Activated CD8-positive, alpha-beta memory T cell treated with anti-CD3 and anti-CD28 coated beads, Interleukin-2, amount 10 ng/mL, durations not matched to agents 7 days and 5 days (primary cell): ENCODE results near the gene CERS6. TPM values are rescaled to one million over a fixed set of nuclear protein-coding genes. Genes with fewer than 3 reads are reported as not detected.

Experiments used
- ATAC-seq: fragments of 150-1000 bp; cut with Tn5 transposase; one replicate; pipeline ENCODE4 v1.10.0; 2021; ENCODE audit warnings: moderate library complexity
- CTCF ChIA-PET: fragments of 350-600 bp; sonication (Branson Sonifier 250); formaldehyde crosslinking; loops from one replicate; lab custom pipeline; 2021; ENCODE audit warnings: antibody characterized with exemption; lab: Charles Lee
- DNase-seq: peaks from one replicate; pipeline ENCODE4 v3.0.0-alpha.2; 2020
- H3K27ac Mint-ChIP-seq: one replicate; pipeline ENCODE4 v1.8.0; 2021; ENCODE audit warnings: mild to moderate bottlenecking, mixed read lengths
- H3K27me3 Mint-ChIP-seq: one replicate; pipeline ENCODE4 v1.8.0; 2021; ENCODE audit warnings: mixed read lengths
- H3K36me3 Mint-ChIP-seq: one replicate; pipeline ENCODE4 v1.8.0; 2021; ENCODE audit warnings: mild to moderate bottlenecking, mixed read lengths
- H3K4me1 Mint-ChIP-seq: one replicate; pipeline ENCODE4 v1.8.0; 2021; ENCODE audit warnings: mixed read lengths
- H3K4me3 Mint-ChIP-seq: one replicate; pipeline ENCODE4 v1.8.0; 2021; ENCODE audit warnings: mild to moderate bottlenecking, moderate library complexity, mixed read lengths
- H3K9me3 Mint-ChIP-seq: one replicate; pipeline ENCODE4 v1.8.0; 2022; ENCODE audit warnings: low read depth, mixed read lengths
- total RNA-seq, 2 experiments: library from RNA; stranded (reverse); gene quantifications; one replicate each; pipeline ENCODE4 v1.2.3, GENCODE V29; 2021

Gene CERS6
- total RNA-seq, 2 experiments from 2014 or later, result 5.0 to 12.7 TPM

DNA sequence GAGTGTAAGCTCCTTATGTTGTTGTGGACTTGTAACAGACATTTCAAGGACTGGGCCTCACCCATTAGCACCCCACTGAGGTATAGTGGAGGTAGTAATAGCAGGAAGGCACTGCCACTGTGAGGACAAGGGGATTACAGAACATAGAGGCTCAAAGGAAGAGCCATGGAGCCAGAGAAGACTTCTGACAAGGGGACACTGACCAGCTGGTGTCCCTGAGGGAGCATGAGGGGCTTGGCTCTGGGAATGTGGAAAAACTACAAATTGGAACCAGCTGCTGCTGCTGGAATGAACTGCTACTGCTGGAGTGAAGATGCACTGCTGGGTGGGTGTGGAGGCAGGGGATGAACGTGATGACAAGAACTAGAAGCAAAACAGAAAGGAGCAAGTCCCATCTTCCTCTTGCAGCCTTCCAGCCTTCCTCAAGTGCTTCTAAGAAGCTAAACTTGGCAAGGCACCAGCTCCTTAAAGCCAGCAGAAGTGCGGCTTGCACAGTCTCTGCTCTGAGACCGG lies 179.0 kb downstream of the CERS6 start:
- Mint-ChIP-seq H3K4me3 (no peak overlapping the region), H3K36me3 (no peaks in the 10 kb centered on the region), H3K4me1 (no peaks in the 10 kb centered on the region), H3K27me3 (no peaks in the 10 kb centered on the region), H3K9me3 (no peaks in the 10 kb centered on the region), H3K27ac (no peak overlapping the region)
- CTCF ChIA-PET, result no interaction called here
- DNase-seq (no peak), ATAC-seq (no peak)

GRCh38 chr2:168639018-168639417 lies 182.9 kb downstream of the CERS6 start:
- H3K27ac Mint-ChIP-seq, result no peak overlapping the region
- ATAC-seq, result no peak
- CTCF ChIA-PET, result no interaction called here
- DNase-seq, result no peak
- H3K27me3 Mint-ChIP-seq, result no peaks in the 10 kb centered on the region
- H3K4me1 Mint-ChIP-seq, result no peaks in the 10 kb centered on the region
- no peak overlapping the region for H3K4me3 Mint-ChIP-seq
- H3K36me3 Mint-ChIP-seq, result no peaks in the 10 kb centered on the region
- H3K9me3 Mint-ChIP-seq, result no peaks in the 10 kb centered on the region

DNA sequence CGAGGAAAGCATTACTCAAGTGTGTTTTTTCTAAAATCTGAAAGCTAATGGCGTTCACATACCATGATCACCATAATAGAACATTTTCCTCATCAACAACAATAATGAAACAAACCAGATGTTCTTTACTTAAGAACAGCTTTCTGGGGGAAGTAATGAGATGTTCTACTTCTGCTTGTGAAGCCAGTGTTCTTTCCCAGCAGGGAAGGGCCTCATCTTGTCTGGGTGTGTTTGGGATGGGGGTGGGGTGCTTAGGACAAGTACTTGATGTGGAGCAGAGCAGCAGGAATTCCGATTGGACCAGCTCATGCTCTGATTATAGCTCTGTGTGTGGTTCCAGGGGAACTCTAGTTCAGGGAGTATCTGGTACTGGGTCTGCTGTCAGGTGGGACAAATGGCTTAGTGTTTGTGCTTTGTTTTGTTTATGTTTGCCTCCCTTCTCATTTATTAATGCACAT lies 183.4 kb downstream of the CERS6 start:
- Mint-ChIP-seq H3K27ac (no peak overlapping the region), H3K4me3 (no peak overlapping the region), H3K9me3 (no peaks in the 10 kb centered on the region), H3K27me3 (no peaks in the 10 kb centered on the region), H3K36me3 (no peaks in the 10 kb centered on the region), H3K4me1 (no peaks in the 10 kb centered on the region)
- ATAC-seq, result no peak
- no peak for DNase-seq
- CTCF ChIA-PET, result no interaction called here

- no peaks in the 10 kb centered on the region for H3K9me3 Mint-ChIP-seq
- CTCF ChIA-PET, result no interaction called here
- no peaks in the 10 kb centered on the region for H3K27me3 Mint-ChIP-seq
- ATAC-seq (no peak), DNase-seq (no peak)
- H3K4me3 Mint-ChIP-seq, result no peak overlapping the region
- H3K36me3 Mint-ChIP-seq, result no peaks in the 10 kb centered on the region
- no peaks in the 10 kb centered on the region for H3K4me1 Mint-ChIP-seq
- no peak overlapping the region for H3K27ac Mint-ChIP-seq
Measured at GRCh38 chr2:168640039-168640438, 184.0 kb downstream of the CERS6 start.

DNA sequence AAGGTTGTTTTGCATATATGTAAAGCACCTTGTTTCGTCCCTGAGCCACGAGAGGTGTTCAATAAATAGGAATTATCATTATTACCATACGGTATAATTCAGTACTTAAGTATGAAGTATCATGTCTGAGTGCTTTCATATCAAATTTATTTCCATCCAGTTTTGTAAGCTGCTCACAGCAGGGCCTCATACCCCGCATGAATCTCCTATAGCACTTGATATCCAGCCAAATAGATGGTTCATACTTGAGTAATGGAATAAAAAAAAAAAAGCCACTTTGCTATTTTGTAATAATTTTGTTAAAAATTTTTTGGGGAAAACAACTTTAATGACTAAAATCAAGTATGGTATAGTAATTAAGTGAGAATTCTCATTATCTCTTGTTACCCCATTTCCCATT lies 185.6 kb downstream of the CERS6 start:
- ATAC-seq (no peak), DNase-seq (no peak)
- CTCF ChIA-PET, result no interaction called here
- no peak overlapping the region for H3K4me3 Mint-ChIP-seq
- H3K4me1 Mint-ChIP-seq, result peaks cover 3% of the 10 kb centered on the region
- H3K27ac Mint-ChIP-seq, result no peak overlapping the region
- peaks cover 1% of the 10 kb centered on the region for H3K36me3 Mint-ChIP-seq
- H3K27me3 Mint-ChIP-seq, result peaks cover 3% of the 10 kb centered on the region
- no peaks in the 10 kb centered on the region for H3K9me3 Mint-ChIP-seq

DNA sequence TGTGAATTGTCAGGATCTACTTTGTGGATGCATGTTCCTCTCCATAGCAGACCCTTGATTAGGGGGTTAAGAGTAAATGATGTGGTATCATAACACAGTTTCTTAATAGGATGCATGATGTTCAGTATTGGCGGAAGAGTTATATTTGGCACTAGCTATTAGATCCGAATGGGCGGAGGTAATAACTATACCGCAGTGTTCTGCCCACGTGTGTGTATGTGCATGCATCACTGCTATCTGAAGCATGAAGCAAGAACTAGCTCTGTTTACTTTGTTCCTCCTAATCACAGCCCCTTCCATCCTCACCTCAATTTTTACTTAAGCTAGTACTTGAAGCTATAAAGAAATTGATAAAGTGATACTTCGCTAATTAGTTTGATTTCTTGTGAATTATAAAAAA lies 186.8 kb downstream of the CERS6 start:
- H3K9me3 Mint-ChIP-seq, result no peaks in the 10 kb centered on the region
- H3K4me1 Mint-ChIP-seq, result peaks cover 3% of the 10 kb centered on the region

DNA sequence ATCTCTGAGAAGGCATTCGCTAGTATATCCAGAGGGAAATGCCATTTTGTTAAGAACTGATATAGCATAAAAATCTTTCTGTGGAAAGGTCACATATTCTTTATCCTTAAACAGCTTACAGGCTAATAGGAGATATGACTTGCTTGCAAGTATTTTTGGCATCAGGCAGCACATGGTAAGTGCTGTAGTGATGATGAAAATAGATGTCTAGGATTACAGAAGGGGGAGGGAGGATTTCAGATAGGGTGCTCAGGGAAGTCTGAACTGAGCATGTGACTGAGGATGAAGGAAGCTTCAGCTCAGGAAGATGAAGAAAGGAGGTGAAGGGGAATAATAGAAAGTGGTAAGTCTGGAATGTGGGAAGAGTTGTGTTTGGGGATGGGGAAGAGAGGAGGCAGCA lies 187.9 kb downstream of the CERS6 start:
- peaks cover 3% of the 10 kb centered on the region for H3K4me1 Mint-ChIP-seq
- no peak for ATAC-seq
- H3K27me3 Mint-ChIP-seq, result peaks cover 3% of the 10 kb centered on the region
- peaks cover 1% of the 10 kb centered on the region for H3K36me3 Mint-ChIP-seq
- no peak overlapping the region for H3K4me3 Mint-ChIP-seq
- no peak for DNase-seq
- CTCF ChIA-PET, result no interaction called here
- H3K9me3 Mint-ChIP-seq, result no peaks in the 10 kb centered on the region
- H3K27ac Mint-ChIP-seq, result no peak overlapping the region

More for the DNA sequence above, 186.8 kb downstream of the CERS6 start:
- DNase-seq, result no peak
- ATAC-seq, result no peak
- CTCF ChIA-PET, result interaction anchor here (1.1 kb wide), 1 partner anchor 9 kb away, joined by 4 read pairs; no protein-coding TSS in a partner anchor
- peaks cover 1% of the 10 kb centered on the region for H3K36me3 Mint-ChIP-seq
- H3K4me3 Mint-ChIP-seq, result no peak overlapping the region
- H3K27me3 Mint-ChIP-seq, result peaks cover 3% of the 10 kb centered on the region
- no peak overlapping the region for H3K27ac Mint-ChIP-seq

GRCh38 chr2:168645696-168646338 lies 189.7 kb downstream of the CERS6 start:
- H3K9me3 Mint-ChIP-seq, result no peaks in the 10 kb centered on the region
- no peak overlapping the region for H3K4me3 Mint-ChIP-seq
- H3K4me1 Mint-ChIP-seq, result peaks cover 3% of the 10 kb centered on the region
- CTCF ChIA-PET, result no interaction called here
- DNase-seq (no peak), ATAC-seq (no peak)
- no peak overlapping the region for H3K27ac Mint-ChIP-seq
- peaks cover 3% of the 10 kb centered on the region for H3K27me3 Mint-ChIP-seq
- H3K36me3 Mint-ChIP-seq, result peaks cover 1% of the 10 kb centered on the region

DNA sequence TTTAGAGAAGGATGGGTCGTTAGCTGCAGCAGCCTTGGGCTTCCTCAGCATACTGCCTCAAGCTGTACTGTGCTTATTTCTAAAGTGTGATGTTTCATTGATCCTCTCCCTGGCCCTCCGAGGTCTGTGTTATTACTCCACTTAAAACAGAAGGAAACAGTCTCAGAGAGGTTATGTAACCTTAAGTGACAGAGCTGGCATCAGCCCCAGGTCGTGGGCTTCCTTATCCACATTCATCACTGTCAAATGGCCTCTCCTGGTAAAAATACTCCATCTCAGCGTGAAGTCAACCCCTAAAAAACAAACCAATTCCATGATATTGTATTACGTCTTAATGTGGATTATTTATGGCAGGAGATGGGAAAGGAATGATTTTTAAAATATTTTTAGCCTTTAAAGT lies 193.0 kb downstream of the CERS6 start:
- Mint-ChIP-seq H3K4me3 (no peak overlapping the region), H3K9me3 (no peaks in the 10 kb centered on the region), H3K4me1 (peaks cover 3% of the 10 kb centered on the region), H3K27ac (no peak overlapping the region), H3K27me3 (peaks cover 3% of the 10 kb centered on the region), H3K36me3 (peaks cover 1% of the 10 kb centered on the region)
- ATAC-seq (no peak), DNase-seq (no peak)
- CTCF ChIA-PET, result no interaction called here

DNA sequence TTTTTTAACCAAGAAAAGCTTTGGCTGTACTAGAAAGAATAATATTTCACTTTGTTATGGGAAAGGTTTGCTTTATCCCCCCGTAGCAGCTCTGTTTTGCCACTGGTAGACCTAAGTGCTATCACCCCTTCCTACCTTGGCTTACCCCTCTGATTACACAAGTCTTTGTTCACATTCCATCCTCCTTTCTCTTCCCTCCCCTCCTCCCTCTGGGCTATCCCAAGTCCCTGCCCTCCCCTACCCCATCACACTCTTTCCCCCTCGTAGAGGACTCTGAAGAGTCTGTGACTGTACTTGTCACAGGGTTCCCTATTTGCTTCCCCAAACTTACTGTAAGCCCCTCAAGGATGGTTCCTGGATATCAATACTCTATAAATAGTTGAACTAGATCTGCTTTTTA lies 193.5 kb downstream of the CERS6 start:
- CTCF ChIA-PET, result no interaction called here
- Mint-ChIP-seq H3K36me3 (peaks cover 1% of the 10 kb centered on the region), H3K27ac (no peak overlapping the region), H3K27me3 (peaks cover 3% of the 10 kb centered on the region), H3K4me3 (no peak overlapping the region), H3K4me1 (peaks cover 3% of the 10 kb centered on the region), H3K9me3 (no peaks in the 10 kb centered on the region)
- no peak for ATAC-seq
- no peak for DNase-seq

GRCh38 chr2:168650139-168650538 lies 194.1 kb downstream of the CERS6 start:
- Mint-ChIP-seq H3K36me3 (peaks cover 1% of the 10 kb centered on the region), H3K4me3 (no peak overlapping the region), H3K27ac (no peak overlapping the region), H3K27me3 (peaks cover 3% of the 10 kb centered on the region), H3K4me1 (peaks cover 3% of the 10 kb centered on the region), H3K9me3 (no peaks in the 10 kb centered on the region)
- CTCF ChIA-PET, result no interaction called here
- ATAC-seq (no peak), DNase-seq (no peak)

GRCh38 chr2:168650781-168651180 lies 194.7 kb downstream of the CERS6 start:
- CTCF ChIA-PET, result no interaction called here

DNA sequence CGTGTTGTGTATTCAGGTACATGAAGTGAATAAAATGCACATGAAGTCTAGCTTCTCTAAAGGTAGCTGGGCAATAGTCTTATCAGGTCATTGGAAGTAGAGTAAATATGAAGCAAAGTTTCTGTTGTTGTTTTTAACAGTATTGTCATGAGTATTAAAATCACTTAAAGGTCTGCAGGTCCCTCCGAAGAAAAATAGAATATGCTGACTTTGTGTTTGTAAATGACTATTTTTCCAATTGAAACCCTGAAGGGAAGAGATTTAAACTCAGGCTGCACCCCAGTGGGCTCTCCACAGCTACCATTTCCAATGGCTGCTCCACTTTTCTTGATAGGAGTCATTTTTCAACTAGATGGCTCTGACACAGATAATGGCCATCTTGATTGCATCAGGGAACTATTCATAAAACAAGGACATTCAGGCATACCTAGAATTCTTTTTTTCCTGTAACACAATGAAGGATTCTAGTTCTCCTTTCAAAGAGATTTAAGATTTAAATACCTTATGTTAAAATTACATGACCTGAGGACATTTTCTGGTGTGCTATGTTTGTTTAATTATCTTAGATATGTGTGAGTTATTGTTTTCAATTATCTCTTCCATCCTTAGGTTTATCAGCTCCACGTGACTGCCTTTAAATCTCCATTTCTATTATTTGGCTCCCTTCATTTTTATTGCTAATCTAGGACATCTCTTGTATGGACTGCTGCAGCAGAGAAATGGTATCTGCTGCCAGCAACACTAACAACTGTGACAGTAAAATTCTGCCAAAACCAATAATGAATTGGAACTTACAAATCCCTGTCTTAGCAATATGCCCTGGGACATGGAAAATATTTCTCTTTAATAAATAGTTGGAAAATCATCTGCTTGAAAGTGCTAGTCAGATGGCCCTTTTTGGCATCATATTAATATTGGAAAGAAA lies 197.2 kb downstream of the CERS6 start:
- no peak overlapping the region for H3K4me3 Mint-ChIP-seq
- no peak overlapping the region for H3K27ac Mint-ChIP-seq
- H3K9me3 Mint-ChIP-seq, result no peaks in the 10 kb centered on the region
- no peaks in the 10 kb centered on the region for H3K4me1 Mint-ChIP-seq
- ATAC-seq (no peak), DNase-seq (no peak)
- H3K27me3 Mint-ChIP-seq, result no peaks in the 10 kb centered on the region
- no peaks in the 10 kb centered on the region for H3K36me3 Mint-ChIP-seq
- CTCF ChIA-PET, result no interaction called here

More at GRCh38 chr2:168650781-168651180, 194.7 kb downstream of the CERS6 start:
- Mint-ChIP-seq H3K4me1 (peaks cover under 1% of the 10 kb centered on the region), H3K36me3 (no peaks in the 10 kb centered on the region), H3K27ac (no peak overlapping the region), H3K4me3 (no peak overlapping the region), H3K27me3 (peaks cover under 1% of the 10 kb centered on the region), H3K9me3 (no peaks in the 10 kb centered on the region)
- ATAC-seq (no peak), DNase-seq (no peak)

DNA sequence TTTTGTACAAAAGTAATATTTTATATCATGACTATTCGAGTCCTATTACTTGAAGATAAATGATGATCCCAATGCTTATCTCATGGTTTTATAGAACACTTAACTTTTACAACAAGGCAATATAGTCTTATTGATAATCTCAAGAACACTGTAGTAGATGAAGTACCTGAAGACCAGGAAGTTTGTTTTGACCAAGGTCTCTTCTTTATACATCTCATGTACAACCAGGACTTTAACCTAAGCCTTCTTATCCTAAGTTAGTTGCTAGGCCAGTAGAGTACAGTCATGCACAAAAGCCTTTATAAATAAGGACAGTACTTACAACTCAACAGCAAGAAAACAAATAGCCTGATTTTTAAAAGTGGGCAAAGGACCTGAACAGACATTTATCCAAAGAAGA lies 198.6 kb downstream of the CERS6 start:
- Mint-ChIP-seq H3K27ac (no peak overlapping the region), H3K9me3 (no peaks in the 10 kb centered on the region), H3K27me3 (no peaks in the 10 kb centered on the region), H3K36me3 (no peaks in the 10 kb centered on the region), H3K4me1 (no peaks in the 10 kb centered on the region), H3K4me3 (no peak overlapping the region)
- ATAC-seq, result no peak
- CTCF ChIA-PET, result no interaction called here
- no peak for DNase-seq
